OCI-LY1 (cell line): ENCODE results near the gene SIGLEC1.

ENCODE experiments used
- CTCF ChIP-seq: fragments of 200-600 bp; sonication (generic), shearing (Covaris generic); IDR thresholded peaks from 2 replicates; pipeline ENCODE4 v1.5.1; 2017; ENCODE audit warnings: mild to moderate bottlenecking, antibody characterized with exemption, low read length, moderate library complexity, mixed read lengths
- EZH2 ChIP-seq: fragments of 200-600 bp; sonication (generic), shearing (Covaris generic); IDR thresholded peaks from 2 replicates; pipeline ENCODE4 v1.8.0; 2017; ENCODE audit warnings: borderline replicate concordance, mixed run types, mild to moderate bottlenecking, antibody characterized with exemption, low read length, moderate library complexity, mixed read lengths

- TF ChIP-seq CTCF: no peak
- TF ChIP-seq EZH2: no peak
Observed at GRCh38 chr20:3755814-3756480, 43.5 kb upstream of the SIGLEC1 start.
